Esophagus squamous epithelium (tissue), 4 donors: ENCODE measurements around the gene HS2ST1.

Source experiments
- CTCF ChIP-seq, 6 experiments: fragments of 450-650 bp in 4 of 6; fragments of 200-600 bp in 2 of 6; sonication (generic) in 2 of 6; IDR thresholded peaks; one replicate each; pipeline ENCODE4 v1.5.1; 2016 to 2019; ENCODE audit warnings: antibody characterized with exemption in 6 of 6, mild to moderate bottlenecking in 4 of 6, moderate library complexity in 4 of 6
- POLR2A ChIP-seq, 4 donors: fragments of 450-650 bp; IDR thresholded peaks; one replicate each; pipeline ENCODE4 v1.6.1; 2017; ENCODE audit warnings: antibody characterized with exemption in 4 of 4, mild to moderate bottlenecking in 4 of 4, moderate library complexity in 3 of 4

DNA sequence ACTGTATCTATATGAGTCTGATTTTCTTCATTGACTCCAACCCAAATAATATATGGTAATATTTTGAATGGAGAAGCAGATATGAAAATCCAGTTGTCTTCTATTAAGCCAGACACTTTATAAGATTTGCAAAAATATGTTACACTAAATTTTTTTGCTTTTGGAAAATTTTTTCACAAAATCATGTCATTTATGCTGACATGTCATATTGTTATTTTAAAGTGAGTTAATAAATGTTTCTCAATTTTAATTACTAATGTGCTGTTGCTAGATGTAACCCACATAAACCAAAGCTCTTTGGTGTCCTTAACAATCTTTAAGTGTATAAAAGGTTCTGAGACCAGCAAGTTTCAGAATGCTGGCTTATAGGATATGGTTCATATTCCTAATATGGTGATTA is 142.5 kb downstream of the HS2ST1 start:
- TF ChIP-seq CTCF (IDR thresholded peaks at IDR 0.05) (no peak), POLR2A (IDR thresholded peaks at IDR 0.05) (no peak)
